Stimulated activated CD8-positive, alpha-beta memory T cell treated with anti-CD3 and anti-CD28 coated beads, Interleukin-2, amount 100 ng/mL, for 48 hours (primary cell): ENCODE data around the gene HSPA4.
"Not testable (repeated sequence)": the region's sequence is repeated elsewhere in the genome, so short reads cannot be mapped to it uniquely, and the experiment has no call there.

ENCODE experiments used
- DNase-seq, 2 donors: peaks; one replicate each; pipeline ENCODE4 v3.0.0-alpha.2; 2020; ENCODE audit warnings: low read depth in 2 of 2

Gene HSPA4

DNA sequence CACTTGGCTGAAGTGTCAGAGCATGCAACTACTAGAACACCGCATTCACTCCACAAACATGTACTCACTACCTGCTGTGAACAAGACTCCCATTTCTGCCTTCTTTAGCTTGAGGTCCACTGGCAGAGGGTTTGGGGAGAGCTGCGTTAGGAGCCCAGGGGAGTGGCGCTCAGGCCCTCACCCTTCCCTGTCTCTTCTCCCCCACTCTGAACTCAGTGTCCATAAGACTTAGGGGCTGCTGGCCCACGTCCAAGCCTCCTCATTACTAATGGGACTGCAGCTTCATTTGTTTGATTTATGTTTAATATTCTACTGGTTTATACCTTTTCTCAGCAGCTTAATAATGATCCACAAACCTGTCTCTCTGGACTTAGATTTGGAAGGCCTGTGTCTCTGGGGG is 70.9 kb downstream of the HSPA4 start:
- no peak for DNase-seq

GRCh38 chr5:133123297-133123696 is 71.5 kb downstream of the HSPA4 start:
- DNase-seq, result no peak

GRCh38 chr5:133124891-133125290 is 73.1 kb downstream of the HSPA4 start:
- no peak for DNase-seq

GRCh38 chr5:133128066-133128465 is 76.3 kb downstream of the HSPA4 start:
- no peak for DNase-seq

DNA sequence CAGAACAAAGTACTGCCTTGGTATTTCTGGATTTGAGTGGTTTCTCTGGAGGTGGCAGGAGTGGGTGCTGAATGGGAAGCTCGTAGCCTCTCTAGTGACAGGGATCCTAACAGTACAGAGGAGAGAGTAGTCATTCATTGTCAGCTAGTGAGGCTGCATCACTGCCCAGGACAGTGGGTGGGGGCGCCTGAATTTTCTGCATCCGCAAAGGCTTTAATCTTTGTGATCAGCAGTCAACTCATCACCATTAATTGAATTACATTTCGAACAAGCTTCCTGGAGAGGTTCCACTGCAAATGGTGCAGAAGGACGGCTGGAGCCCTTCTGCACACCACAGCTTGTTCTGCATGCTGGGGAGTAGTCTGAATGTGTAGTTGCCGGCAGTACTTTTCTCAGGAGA is 77.5 kb downstream of the HSPA4 start:
- no peak for DNase-seq

DNA sequence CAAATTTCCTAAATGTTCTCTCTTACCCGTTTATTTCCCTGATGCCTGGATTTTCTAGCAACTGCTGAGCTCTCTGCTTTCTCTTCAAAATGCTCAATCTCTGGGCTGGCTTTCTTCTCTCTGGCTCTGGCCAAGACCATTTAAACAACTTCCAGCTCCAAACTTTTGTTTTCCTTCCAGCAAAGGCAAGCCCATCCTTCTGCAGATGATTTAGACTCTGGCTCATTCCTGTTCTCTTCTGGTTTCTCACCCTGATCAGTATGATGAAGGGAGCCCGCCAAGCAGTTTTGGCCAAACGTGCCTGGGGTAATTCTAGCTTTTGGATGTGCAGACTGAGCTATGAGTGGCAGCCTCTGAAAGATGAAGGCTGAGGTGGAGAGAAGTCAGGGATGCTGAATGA is 78.1 kb downstream of the HSPA4 start:
- DNase-seq, result no peak

DNA sequence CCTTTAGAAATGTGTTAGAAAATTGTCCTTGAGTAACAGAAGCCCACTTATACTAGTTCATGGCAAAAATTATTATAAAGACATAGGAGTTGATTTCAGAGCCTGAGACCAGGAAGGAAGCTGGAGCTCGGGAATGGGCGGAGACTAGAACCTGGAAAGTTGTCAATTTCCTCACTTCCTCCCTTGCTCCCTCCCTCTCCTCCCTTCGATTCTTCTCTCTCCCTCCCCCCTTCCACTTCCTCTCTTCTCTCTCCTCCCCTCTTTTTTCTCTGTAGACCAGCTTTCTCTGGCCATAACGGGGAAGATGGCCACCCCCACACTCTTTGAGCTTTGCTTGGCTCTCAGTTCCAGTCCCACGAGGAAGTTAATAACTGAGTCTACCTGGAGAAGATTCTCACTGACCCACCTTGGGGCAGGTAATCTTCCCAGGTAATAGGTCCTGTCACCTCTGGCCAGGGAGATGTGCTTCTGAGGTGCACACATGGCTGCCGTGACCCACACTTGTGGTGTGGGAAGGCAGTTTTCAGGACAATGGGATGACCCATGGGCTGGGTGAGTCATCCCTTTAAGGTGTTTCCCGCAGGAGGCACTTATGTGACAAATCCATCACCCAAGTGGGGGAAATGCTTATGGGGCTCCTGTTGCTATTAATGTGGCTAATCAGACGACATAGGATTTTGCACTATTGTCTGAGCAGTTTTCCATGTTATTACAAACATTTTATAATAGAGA is 78.7 kb downstream of the HSPA4 start:
- DNase-seq, result no peak

- no peak for DNase-seq
Measured at GRCh38 chr5:133132717-133133116, 80.9 kb downstream of the HSPA4 start.

DNA sequence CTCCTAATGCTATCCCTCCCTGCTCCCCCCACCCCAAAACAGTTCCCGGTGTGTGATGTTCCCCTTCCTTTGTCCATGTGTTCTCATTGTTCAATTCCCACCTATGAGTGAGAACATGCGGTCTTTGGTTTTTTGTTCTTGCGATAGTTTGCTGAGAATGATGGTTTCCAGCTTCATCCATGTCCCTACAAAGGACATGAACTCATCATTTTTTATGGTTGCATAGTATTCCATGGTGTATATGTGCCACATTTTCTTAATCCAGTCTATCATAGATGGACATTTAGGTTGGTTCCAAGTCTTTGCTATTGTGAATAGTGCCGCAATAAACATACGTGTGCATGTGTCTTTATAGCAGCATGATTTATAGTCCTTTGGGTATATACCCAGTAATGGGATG is 81.4 kb downstream of the HSPA4 start:
- DNase-seq, result not testable (repeated sequence)

DNA sequence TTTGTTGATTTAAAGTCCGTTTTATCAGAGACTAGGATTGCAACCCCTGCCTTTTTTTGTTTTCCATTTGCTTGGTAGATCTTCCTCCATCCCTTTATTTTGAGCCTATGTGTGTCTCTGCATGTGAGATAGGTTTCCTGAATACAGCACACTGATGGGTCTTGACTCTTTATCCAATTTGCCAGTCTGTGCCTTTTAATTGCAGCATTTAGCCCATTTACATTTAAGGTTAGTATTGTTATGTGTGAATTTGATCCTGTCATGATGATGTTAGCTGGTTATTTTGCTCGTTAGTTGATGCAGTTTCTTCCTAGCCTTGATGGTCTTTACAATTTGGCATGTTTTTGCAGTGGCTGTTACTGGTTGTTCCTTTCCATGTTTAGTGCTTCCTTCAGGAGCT is 85.1 kb downstream of the HSPA4 start:
- DNase-seq, result not testable (repeated sequence)

- DNase-seq, result no peak
Measured at GRCh38 chr5:133140311-133140710, 88.5 kb downstream of the HSPA4 start.

- no peak for DNase-seq
Measured at GRCh38 chr5:133141746-133142145, 89.9 kb downstream of the HSPA4 start.

DNA sequence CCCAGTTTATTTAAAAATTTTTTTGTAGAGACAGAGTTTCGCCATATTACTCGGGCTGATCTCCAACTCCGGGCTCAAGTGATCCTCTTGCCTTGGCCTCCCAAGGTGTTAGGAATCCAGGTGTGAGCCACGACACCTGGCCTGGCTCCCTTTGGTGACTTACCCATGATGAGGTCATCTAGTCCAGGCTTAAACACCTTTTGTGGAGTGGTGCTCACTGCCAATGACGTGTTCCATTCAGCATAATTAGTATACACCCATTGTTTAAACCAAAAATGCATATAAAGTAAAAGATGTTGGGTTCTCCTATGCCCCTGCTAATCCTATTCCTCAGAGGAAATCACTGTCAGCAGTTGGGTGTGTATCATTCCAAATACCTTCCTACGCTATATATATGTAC is 91.0 kb downstream of the HSPA4 start:
- DNase-seq, result no peak

DNA sequence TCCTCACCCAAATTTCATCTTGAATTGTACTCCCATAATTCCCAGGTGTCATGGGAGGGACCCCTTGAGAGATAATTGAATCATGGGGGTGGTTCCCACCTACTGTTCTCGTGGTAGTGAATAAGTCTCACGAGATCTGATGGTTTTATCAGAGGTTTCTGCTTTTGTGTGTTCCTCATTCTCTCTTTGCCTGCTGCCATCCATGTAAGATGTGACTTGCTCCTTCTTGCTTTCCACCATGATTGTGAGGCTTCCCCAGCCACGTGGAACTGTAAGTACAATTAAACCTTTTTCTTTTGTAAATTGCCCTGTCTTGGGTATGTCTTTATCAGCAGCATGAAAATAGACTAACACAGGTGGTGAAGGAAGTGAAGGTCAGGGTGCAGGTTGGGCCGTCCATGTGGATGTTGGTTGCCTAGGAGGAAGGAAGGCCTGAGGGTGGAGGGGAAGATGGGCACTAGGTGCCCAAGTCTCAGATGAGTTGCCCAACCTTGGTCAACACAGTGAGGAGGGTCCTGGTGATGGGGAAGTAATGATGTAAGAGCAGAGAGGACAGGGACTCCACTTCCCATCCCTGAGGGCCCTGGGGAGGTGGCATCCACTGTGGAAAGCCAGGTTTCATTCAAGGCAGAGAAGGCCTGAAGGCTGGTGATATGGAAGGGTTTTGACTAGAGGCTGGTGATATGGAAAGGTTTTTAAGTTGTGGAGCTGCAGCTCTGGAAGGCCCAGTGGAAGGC is 92.6 kb downstream of the HSPA4 start:
- DNase-seq, result no peak

GRCh38 chr5:133145436-133146170 is 93.8 kb downstream of the HSPA4 start:
- no peak for DNase-seq

- no peak for DNase-seq
Measured at GRCh38 chr5:133147411-133147810, 95.6 kb downstream of the HSPA4 start.

DNA sequence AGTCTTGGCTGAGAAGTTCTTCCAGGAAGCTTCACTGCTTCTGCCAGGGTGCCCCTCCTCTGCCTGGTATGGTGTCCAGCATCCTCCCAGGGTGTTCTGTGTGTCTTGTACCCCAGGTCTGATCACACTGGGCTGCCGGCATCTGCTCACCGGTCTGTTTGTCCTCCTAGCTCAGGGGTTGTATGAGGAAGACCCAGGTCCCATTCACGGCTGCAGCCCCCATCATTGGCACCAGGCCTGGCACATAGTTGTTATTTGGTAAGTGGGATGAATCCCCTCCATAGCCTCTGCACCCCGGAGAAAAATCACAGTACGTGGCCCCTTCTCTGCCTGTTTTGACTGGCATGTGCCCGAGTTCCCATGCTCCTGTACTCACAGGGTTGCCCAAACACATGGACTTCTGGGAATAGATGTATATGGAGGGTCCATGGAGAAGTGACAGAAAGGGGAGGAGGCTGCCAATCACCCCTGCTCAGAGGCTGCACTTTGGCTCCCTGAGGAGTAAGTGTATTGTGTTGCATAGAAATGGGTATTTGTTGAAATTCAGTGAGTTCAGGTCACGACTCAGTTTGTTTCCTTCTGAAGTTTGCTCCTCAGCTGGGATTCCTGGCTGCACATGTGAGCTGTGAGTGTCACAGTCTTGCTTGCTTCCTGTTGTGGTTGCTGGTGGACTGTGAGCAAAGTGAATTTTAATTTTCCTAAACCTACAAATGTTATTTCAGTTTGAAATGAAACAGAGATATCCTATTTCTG is 96.2 kb downstream of the HSPA4 start:
- DNase-seq, result no peak

DNA sequence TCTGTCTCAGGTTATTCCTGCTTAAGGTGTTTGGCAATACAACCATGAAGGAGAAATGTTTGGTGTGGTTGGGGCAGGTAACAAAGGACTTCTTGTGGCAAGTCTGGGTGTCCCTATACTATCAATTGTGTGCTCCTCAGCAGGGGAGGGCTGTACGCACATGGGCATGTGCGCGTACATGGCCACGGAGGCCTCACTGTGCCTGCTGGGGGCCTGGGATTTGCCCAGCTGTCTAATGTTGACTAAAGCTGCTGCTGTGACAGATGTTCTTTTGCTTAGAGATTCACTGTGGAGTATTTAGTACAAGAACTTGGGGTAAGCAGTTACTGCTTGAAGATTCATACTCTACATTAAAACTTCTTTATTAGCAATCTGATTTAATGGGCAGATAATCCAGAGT is 97.5 kb downstream of the HSPA4 start:
- no peak for DNase-seq

DNA sequence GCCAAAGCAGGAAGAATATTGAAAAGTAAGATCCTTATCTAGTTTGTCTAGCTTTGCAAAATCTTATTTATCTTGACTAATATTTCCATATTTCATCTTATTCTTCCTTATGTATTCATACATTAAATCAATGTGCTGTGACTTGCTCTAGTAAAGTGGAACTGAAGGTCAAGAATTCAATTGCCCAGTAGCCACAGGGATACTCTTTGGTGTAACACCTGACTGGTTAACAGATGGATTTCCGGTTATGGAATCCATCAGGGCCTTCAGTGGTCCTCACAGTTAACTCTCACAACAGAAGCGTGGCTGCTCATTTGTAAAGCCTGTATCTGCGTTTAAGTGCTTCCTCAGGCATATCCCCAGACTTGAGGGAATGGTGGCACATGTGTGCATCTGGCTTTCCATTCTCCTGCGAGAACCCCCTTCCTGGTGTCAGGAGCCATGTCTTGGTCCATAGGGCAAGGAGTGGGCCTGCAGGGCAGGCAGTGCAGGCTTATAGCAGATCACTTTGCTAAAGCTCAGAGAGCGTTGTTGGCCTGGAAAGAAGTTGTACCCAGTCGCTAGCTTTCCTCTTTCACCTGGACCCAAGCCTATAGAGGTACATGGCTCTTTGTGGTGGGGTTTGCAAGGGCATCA is 99.2 kb downstream of the HSPA4 start:
- DNase-seq, result no peak

- no peak for DNase-seq
Measured at GRCh38 chr5:133154274-133155075, 102.7 kb downstream of the HSPA4 start.
